ENCODE results near the gene KRT37.
"Not testable (repeated sequence)": the region's sequence is repeated elsewhere in the genome, so short reads cannot be mapped to it uniquely, and the experiment has no call there.

KRT37 gene

GRCh38 chr17:41434415-41434814 is 10.0 kb upstream of the KRT37 start:
- no peak for DNase-seq (ENCODE audit: low spot score)

GRCh38 chr17:41434005-41434404 is 9.6 kb upstream of the KRT37 start:
- no peak for DNase-seq (ENCODE audit: low spot score)

GRCh38 chr17:41433586-41433985 is 9.2 kb upstream of the KRT37 start:
- DNase-seq (ENCODE audit: low spot score): no peak

- not testable (repeated sequence) for DNase-seq (ENCODE audit: low spot score)
Observed at GRCh38 chr17:41430376-41430775, 6.0 kb upstream of the KRT37 start.

GRCh38 chr17:41429667-41430066 is 5.3 kb upstream of the KRT37 start:
- DNase-seq (ENCODE audit: low spot score): no peak

- DNase-seq (ENCODE audit: low spot score): no peak
Observed at GRCh38 chr17:41428591-41429291, 4.4 kb upstream of the KRT37 start.

- not testable (repeated sequence) for DNase-seq (ENCODE audit: low spot score)
Observed at GRCh38 chr17:41422586-41422985, 1.8 kb downstream of the KRT37 start.

- DNase-seq (ENCODE audit: low spot score): no peak
Observed at GRCh38 chr17:41421617-41422016, 2.8 kb downstream of the KRT37 start.

GRCh38 chr17:41421116-41421515 is 3.3 kb downstream of the KRT37 start:
- DNase-seq (ENCODE audit: low spot score): no peak

GRCh38 chr17:41420134-41420533 is 4.3 kb downstream of the KRT37 start:
- DNase-seq (ENCODE audit: low spot score): no peak

GRCh38 chr17:41419716-41420115 is 4.7 kb downstream of the KRT37 start:
- no peak for DNase-seq (ENCODE audit: low spot score)

GRCh38 chr17:41418116-41418860 is 6.1 kb downstream of the KRT37 start:
- no peak for DNase-seq (ENCODE audit: low spot score)

- DNase-seq (ENCODE audit: low spot score): no peak
Observed at GRCh38 chr17:41417576-41418015, 6.8 kb downstream of the KRT37 start.

GRCh38 chr17:41417127-41417526 is 7.3 kb downstream of the KRT37 start:
- no peak for DNase-seq (ENCODE audit: low spot score)

GRCh38 chr17:41416479-41416878 is 7.9 kb downstream of the KRT37 start:
- no peak for DNase-seq (ENCODE audit: low spot score)

- DNase-seq (ENCODE audit: low spot score): no peak
Observed at GRCh38 chr17:41415833-41416335, 8.5 kb downstream of the KRT37 start.

- no peak for DNase-seq (ENCODE audit: low spot score)
Observed at GRCh38 chr17:41415411-41415810, 9.0 kb downstream of the KRT37 start.

GRCh38 chr17:41413982-41414381 is 10.4 kb downstream of the KRT37 start:
- DNase-seq (ENCODE audit: low spot score): no peak

- no peak for DNase-seq (ENCODE audit: low spot score)
Observed at GRCh38 chr17:41413353-41413957, 10.9 kb downstream of the KRT37 start.

- no peak for DNase-seq (ENCODE audit: low spot score)
Observed at GRCh38 chr17:41411072-41411840, 13.1 kb downstream of the KRT37 start.

GRCh38 chr17:41407226-41407625 is 17.2 kb downstream of the KRT37 start:
- no peak for DNase-seq (ENCODE audit: low spot score)

- no peak for DNase-seq (ENCODE audit: low spot score)
Observed at GRCh38 chr17:41406205-41406604, 18.2 kb downstream of the KRT37 start.
